Adrenal gland (tissue), 12 donors: Measurements from ENCODE around the gene FIS1. TPM values are rescaled to one million over a fixed set of nuclear protein-coding genes. Genes with fewer than 3 reads are reported as not detected.

Experiments
- DNase-seq, 7 donors: peaks; one replicate each; pipeline ENCODE4 v3.0.0-alpha.2; 2019 to 2020
- H3K27ac ChIP-seq, 5 donors: fragments of 200-600 bp; sonication (generic) in 4 of 5; 1 replicate in 3 of 5; 2 replicates in 2 of 5; pipeline versions ENCODE4 v1.5.1 to v1.8.0; 2016 to 2020; ENCODE audit warnings: mild to moderate bottlenecking in 1 of 5
- H3K27me3 ChIP-seq: fragments of 200-600 bp; 2 replicates; pipeline ENCODE4 v1.8.0; 2021
- H3K36me3 ChIP-seq, 2 donors: fragments of 200-600 bp; replicated peaks in 1 of 2; 1 replicate in 1 of 2; 2 replicates in 1 of 2; pipeline versions ENCODE4 v1.5.1 to v1.8.0; 2018 to 2022
- H3K4me1 ChIP-seq, 2 donors: fragments of 200-600 bp; replicated peaks in 1 of 2; 1 replicate in 1 of 2; 2 replicates in 1 of 2; pipeline versions ENCODE4 v1.5.1 to v1.8.0; 2018 to 2021
- H3K4me3 ChIP-seq, 4 donors: fragments of 200-600 bp; sonication (generic) in 3 of 4; one replicate each; pipeline ENCODE4 v1.5.1; 2016 to 2018
- H3K9me3 ChIP-seq, 3 donors: fragments of 200-600 bp; sonication (generic) in 1 of 3; replicated peaks in 1 of 3; 1 replicate in 2 of 3; 2 replicates in 1 of 3; pipeline versions ENCODE4 v1.5.1 to v1.8.0; 2016 to 2021
- POLR2A ChIP-seq, 2 donors: fragments of 450-650 bp; IDR thresholded peaks; one replicate each; pipeline ENCODE4 v1.6.1; 2017; ENCODE audit warnings: antibody characterized with exemption in 2 of 2, mild to moderate bottlenecking in 2 of 2, moderate library complexity in 1 of 2
- WGBS, 4 donors: extraction: QIAGEN DNeasy Blood & Tissue Kit in 2 of 4; methylation state at CpG; one replicate each; pipeline versions ENCODE4 v1.1.5 to v1.1.7; 2013 to 2017; 5-methylcytosine and 5-hydroxymethylcytosine counted together
- intact Hi-C, 2 donors: fragments of 100-400 bp; cut with DNase I; formaldehyde crosslinking; loops; one replicate each; pipeline versions ENCODE4 v1.14.1 to v1.15.0; 2022 to 2023
- polyA plus RNA-seq, 3 donors: library from polyadenylated mRNA; stranded (reverse); fragments of 200-250 nt in 2 of 3; fragments of 350-450 nt in 1 of 3; fragmentation: Illumina TruSeq in 1 of 3; extraction: RNeasy Lipid Tissue Mini Kit (QIAGEN cat#74804) in 1 of 3; gene quantifications; one replicate each; pipeline ENCODE4 v1.2.3, GENCODE V29; 2013 to 2014
- total RNA-seq, 9 donors: library from RNA; depleted of rRNA in 4 of 9; stranded (reverse); fragments of >200 nt in 4 of 9; fragments of 120-200 nt in 1 of 9; fragmentation: NEBNext Ultra II Directional in 1 of 9; extraction: Animal tissue kit (Norgen Biotek cat#: 25700) in 1 of 9; gene quantifications; one replicate each; pipeline versions ENCODE4 v1.1.0 to v1.2.4, GENCODE V29; 2013 to 2023
- TF ChIP-seq, protein P1 (sequence below), 6 experiments: fragments of 450-650 bp in 4 of 6; fragments of 200-600 bp in 2 of 6; sonication (generic) in 1 of 6; IDR thresholded peaks; 1 replicate in 5 of 6; 2 replicates in 1 of 6; pipeline versions ENCODE4 v1.5.1 to v1.8.0; 2016 to 2021; ENCODE audit warnings: antibody characterized with exemption in 6 of 6, mild to moderate bottlenecking in 2 of 6, moderate library complexity in 1 of 6
- donor health status: healthy with polysubstance abuse.
- donor health status: Bipolar disorder and iron deficiency.
- donor health status: DM: yes; HTN: yes; CAD: no.
- donor health status: DM: no; HTN: no; CAD: no.
- donor health status: DM: no; HTN: no; CAD: no.
- donor health status: DM: yes; HTN: yes; CAD: no.

The FIS1 gene
- total and polyA plus RNA-seq, 12 donors, result 158 to 439 (median 280) TPM

DNA sequence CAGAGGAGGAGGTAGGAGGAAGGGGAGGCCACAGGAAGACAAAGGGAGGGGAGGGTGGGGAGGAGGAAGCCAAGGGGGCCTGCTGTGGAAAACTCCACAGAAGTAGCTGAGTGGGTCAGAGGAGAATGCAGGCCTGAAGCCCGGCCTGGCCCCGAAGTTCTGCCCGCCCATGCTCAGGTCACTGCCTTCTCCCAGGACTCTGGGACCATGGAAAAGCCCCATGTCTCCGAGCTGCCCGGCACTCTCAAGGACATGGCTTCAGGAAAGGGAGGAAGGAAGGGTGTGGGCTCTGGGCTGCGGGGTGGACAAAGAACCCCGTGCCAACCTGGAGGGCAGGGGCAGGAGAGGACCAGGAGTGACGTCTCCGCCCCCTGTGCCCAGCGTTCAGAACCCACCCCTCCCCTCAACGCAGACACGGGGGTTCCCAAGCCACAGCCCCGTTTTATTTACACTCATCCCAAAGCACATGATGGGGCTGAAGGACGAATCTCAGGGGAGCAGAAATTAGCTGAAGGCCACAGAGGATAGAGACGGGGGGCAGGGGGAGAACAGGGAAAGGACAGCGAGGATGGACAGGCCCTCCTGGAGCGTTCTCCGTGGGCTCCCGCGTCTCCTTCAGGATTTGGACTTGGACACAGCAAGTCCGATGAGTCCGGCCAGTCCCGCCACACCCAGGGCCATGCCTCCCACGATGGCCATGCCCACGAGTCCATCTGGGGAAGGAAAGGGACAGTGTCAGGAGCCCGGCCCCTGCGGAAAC is 5.5 kb downstream of the FIS1 start:
- Histone ChIP-seq H3K9me3 (no peaks in the 10 kb centered on the region), H3K27ac (peak overlapping the region; percentile 23 to 88 (median 55)), H3K4me1 (peaks cover 25 to 28% of the 10 kb centered on the region in 2 donors), H3K4me3 (no peak overlapping the region), H3K36me3 (peaks cover 0 to 27% of the 10 kb centered on the region in 2 donors), H3K27me3 (no peaks in the 10 kb centered on the region)
- 35 to 52% (median 46%) methylated on average over 21 to 27 of the region's 27 CpGs for WGBS, 4 donors
- TF ChIP-seq, protein P1, sequence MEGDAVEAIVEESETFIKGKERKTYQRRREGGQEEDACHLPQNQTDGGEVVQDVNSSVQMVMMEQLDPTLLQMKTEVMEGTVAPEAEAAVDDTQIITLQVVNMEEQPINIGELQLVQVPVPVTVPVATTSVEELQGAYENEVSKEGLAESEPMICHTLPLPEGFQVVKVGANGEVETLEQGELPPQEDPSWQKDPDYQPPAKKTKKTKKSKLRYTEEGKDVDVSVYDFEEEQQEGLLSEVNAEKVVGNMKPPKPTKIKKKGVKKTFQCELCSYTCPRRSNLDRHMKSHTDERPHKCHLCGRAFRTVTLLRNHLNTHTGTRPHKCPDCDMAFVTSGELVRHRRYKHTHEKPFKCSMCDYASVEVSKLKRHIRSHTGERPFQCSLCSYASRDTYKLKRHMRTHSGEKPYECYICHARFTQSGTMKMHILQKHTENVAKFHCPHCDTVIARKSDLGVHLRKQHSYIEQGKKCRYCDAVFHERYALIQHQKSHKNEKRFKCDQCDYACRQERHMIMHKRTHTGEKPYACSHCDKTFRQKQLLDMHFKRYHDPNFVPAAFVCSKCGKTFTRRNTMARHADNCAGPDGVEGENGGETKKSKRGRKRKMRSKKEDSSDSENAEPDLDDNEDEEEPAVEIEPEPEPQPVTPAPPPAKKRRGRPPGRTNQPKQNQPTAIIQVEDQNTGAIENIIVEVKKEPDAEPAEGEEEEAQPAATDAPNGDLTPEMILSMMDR (IDR thresholded peaks at IDR 0.05), result no peak
- TF ChIP-seq POLR2A (IDR thresholded peaks at IDR 0.05), result no peak
- intact Hi-C loops, result no loop called here
- DNase-seq, result peak; percentile 40 to 78 (median 65)

DNA sequence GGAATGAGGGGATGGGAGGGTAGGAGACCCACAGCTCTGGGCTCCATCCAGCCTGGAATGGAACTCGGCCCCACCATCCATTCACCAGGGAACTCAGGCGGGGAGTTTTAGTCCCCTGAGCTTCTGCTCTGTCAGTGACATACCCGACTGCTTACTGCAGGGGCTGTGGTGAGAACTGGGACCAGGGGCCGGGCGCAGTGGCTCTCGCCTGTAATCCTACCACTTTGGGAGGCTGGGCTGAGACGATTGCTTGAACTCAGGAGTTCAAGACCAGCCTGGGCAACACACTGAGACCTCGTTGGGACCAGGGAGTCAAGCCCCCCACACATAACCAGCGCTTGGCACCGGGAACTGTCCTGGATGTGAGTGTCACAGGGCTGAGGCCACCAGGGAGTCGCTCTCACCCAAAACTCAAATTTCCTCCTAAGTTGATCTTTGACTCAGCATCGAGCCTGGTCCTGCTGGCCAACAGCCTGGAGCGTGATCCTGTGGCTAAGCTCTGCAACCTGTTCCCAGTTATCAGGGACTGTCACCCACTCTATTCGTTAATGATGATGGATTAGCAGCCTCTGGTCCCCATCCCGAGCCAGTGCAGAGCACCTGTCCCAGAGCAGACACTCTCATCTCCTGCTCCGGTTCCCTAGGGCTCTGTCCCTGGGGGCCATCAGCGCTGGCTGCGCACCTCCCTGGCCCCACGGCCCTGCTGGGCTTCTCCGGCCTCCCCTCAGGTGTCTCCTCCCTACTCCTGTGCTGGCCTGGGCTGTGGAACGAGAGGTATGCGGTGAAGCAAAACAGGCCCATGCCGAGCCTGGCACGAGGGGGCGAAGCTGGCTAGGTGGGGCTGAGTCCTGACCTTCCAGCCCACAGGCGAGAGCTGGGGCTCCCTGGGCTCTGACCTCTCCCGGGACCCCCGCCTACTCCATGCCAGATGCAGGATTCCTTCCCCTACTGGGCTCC is 6.4 kb downstream of the FIS1 start:
- H3K27ac ChIP-seq, result peak overlapping the region; percentile 23 to 88 (median 55)
- no peaks in the 10 kb centered on the region for H3K9me3 ChIP-seq
- peak in 2 of 7 donors; percentile 18 to 26 for DNase-seq
- H3K4me1 ChIP-seq, result peaks cover 21 to 22% of the 10 kb centered on the region in 2 donors
- H3K4me3 ChIP-seq, result no peak overlapping the region
- H3K27me3 ChIP-seq, result no peaks in the 10 kb centered on the region
- peaks cover 0 to 27% of the 10 kb centered on the region in 2 donors for H3K36me3 ChIP-seq
- no peak for TF ChIP-seq POLR2A (IDR thresholded peaks at IDR 0.05)
- TF ChIP-seq, protein P1 (IDR thresholded peaks at IDR 0.05), result no peak
- 59 to 67% (median 64%) methylated on average over 11 to 28 of the region's 28 CpGs for WGBS, 4 donors
- intact Hi-C loops, result no loop called here

DNA sequence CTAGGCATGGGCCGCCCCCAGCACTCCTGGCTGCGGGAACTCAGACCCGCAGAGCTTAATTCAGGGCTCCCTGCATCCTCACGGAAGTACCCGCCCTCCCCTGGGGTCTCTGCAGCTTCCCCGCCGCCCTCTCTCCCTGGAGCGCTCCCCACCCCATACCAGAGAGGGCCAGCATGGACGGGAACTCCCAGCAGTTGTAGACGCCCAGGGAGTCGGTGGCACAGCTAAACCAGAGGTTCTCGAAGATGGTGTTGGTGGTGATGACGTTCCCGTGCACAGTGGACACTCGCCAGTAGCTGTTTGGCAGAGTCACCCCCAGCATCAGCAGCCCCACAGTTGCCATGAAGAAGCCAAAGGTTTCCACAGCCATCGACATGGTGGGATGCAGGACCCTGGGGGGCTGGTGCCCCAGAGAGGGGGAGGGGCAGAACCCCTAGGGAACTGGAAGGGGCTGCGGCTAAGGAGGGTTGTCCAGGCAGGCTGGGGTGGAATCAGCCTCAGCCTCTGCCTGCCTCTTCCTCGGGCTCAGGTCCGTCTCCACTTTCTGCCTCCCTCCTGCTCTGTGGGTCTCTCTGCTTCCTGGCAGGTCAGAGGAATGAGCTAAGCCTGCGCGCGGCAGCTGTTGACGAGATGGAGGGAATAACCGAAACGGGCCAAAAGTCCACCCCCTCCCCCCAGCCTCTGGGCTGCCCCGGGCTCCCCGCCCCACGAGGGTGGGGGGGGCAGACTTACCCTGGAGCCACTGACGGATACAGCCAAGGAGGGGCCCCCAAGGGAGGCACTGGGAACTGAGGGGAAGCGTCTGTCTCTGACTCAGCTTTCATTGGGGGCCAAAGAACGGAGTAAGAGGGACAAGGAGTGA is 7.4 kb downstream of the FIS1 start, which contains the start of gene CLDN15:
CLDN15 (minus strand) TSS at position 597 of the 862 bp plus-strand sequence; CDS start at position 376, 221 bp downstream.
- peaks cover 16 to 20% of the 10 kb centered on the region in 2 donors for H3K4me1 ChIP-seq
- WGBS, 4 donors, result 55 to 64% (median 63%) methylated on average over 19 to 31 of the region's 31 CpGs
- DNase-seq, result peak in 4 of 7 donors; percentile 13 to 69 (median 31)
- TF ChIP-seq, protein P1 (IDR thresholded peaks at IDR 0.05), result no peak
- no peak for TF ChIP-seq POLR2A (IDR thresholded peaks at IDR 0.05)
- peak within 1 kb of the TSS in 4 of 5 donors; percentile 23 to 88 (median 56) for H3K27ac ChIP-seq
- intact Hi-C loops, result no loop called here
- no peaks in the 10 kb centered on the region for H3K27me3 ChIP-seq
- no peaks in the 10 kb centered on the region for H3K9me3 ChIP-seq
- H3K36me3 ChIP-seq, result peaks cover 0 to 27% of the 10 kb centered on the region in 2 donors
- no peak within 1 kb of the TSS for H3K4me3 ChIP-seq
